ENCODE results near the gene KLC1. TPM values are rescaled to one million over a fixed set of nuclear protein-coding genes. Genes with fewer than 3 reads are reported as not detected.

Gene KLC1
- total RNA-seq, 2 experiments from 2014 or later, result 137 to 140 TPM

DNA sequence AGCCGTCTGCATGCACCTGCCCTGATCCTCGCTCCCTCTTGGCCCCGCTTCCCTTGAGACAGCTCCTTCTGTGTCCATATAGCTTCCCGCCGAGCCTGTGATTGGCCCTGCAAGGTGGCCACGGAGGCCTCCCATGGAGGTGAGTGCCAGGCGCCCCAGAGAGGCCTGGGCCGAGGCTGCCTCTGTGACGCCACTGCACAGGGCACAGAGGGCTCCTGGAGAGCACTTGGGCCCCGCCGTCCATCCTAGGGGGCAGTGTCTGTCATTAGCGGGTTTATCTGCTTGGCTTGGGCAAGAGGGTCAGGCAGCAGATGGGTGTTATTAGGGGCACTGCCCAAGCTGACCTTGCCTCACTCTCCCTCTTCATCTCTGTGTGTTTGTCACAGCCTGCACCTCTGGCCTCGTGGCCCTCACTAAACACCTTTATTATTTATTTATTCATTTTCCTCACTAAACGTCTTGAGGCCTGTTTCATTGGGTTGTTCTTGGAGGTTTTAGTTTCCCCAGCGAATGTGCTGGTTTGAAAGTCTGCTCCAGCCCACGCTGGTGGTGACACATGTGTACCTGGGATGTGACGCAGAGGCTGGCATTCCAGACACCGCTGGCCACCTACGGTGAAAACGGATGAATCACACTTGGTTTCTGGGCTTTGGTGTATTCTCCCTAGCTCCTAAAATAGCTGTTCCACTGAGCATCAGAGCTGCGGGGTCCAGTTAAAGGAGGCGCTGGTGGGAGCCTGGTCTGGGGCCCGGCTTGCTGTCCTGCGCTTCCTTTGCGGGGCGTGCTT, 92.5 kb downstream of the KLC1 start:
- POLR2A ChIA-PET, result no interaction called here
- Mint-ChIP-seq H3K4me1 (ENCODE audit: low read depth) (peaks cover 31% of the 10 kb centered on the region), H3K4me3 (no peak overlapping the region), H3K27me3 (ENCODE audit: low read depth) (no peaks in the 10 kb centered on the region), H3K9me3 (ENCODE audit: insufficient read depth) (no peaks in the 10 kb centered on the region), H3K36me3 (ENCODE audit: low read depth) (peaks cover 4% of the 10 kb centered on the region), H3K27ac (no peak overlapping the region)
- ATAC-seq, result no peak
- CTCF ChIA-PET, result no interaction called here
- no peak for DNase-seq

DNA sequence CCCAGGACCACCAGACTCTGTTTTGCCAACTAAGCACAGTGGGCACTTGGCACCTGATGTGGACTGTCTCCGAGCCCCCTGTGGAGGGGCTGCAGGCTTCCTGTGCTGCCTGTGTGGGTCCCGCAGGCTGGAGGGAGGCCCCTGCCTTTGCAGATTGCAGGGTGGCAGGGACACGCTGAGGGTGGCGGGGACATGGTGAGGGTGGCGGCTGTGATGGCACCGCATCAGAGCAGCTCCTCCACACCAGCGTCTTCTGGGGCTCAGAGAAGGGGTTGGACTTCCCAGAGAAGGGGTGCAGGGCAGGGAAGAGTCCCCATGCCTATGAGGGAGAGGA, 94.7 kb downstream of the KLC1 start:
- CTCF ChIA-PET, result no interaction called here
- peaks cover 11% of the 10 kb centered on the region for H3K4me1 Mint-ChIP-seq (ENCODE audit: low read depth)
- no peaks in the 10 kb centered on the region for H3K27me3 Mint-ChIP-seq (ENCODE audit: low read depth)
- POLR2A ChIA-PET, result no interaction called here
- ATAC-seq (no peak), DNase-seq (no peak)
- H3K36me3 Mint-ChIP-seq (ENCODE audit: low read depth), result peaks cover under 1% of the 10 kb centered on the region
- no peak overlapping the region for H3K4me3 Mint-ChIP-seq
- H3K27ac Mint-ChIP-seq, result no peak overlapping the region
- no peaks in the 10 kb centered on the region for H3K9me3 Mint-ChIP-seq (ENCODE audit: insufficient read depth)

DNA sequence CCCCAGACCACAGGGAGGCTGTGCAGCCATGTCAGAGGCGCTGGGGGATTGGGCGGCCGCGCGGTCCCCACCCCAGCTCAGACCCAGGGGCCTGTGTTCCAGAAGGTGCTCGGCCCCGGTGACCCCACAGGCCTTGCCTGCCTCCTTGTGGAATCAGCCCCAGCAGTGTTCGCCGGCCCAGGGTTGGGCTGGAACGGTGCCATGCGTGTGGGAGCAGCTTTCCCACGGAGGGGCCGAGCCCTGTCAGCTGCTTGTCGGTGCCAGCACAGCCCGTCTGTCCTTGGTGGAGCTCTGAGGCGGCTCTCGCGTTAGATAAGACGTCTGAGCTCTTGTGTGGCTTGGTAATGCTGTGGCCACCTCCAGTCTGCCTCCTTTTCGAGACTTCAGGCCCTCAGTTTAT, 95.1 kb downstream of the KLC1 start:
- H3K4me3 Mint-ChIP-seq, result no peak overlapping the region
- DNase-seq (no peak), ATAC-seq (no peak)
- ChIA-PET CTCF (no interaction called here), POLR2A (no interaction called here)
- no peaks in the 10 kb centered on the region for H3K27me3 Mint-ChIP-seq (ENCODE audit: low read depth)
- H3K27ac Mint-ChIP-seq, result no peak overlapping the region
- H3K4me1 Mint-ChIP-seq (ENCODE audit: low read depth), result peaks cover 9% of the 10 kb centered on the region
- H3K36me3 Mint-ChIP-seq (ENCODE audit: low read depth), result peaks cover 4% of the 10 kb centered on the region
- H3K9me3 Mint-ChIP-seq (ENCODE audit: insufficient read depth), result no peaks in the 10 kb centered on the region

DNA sequence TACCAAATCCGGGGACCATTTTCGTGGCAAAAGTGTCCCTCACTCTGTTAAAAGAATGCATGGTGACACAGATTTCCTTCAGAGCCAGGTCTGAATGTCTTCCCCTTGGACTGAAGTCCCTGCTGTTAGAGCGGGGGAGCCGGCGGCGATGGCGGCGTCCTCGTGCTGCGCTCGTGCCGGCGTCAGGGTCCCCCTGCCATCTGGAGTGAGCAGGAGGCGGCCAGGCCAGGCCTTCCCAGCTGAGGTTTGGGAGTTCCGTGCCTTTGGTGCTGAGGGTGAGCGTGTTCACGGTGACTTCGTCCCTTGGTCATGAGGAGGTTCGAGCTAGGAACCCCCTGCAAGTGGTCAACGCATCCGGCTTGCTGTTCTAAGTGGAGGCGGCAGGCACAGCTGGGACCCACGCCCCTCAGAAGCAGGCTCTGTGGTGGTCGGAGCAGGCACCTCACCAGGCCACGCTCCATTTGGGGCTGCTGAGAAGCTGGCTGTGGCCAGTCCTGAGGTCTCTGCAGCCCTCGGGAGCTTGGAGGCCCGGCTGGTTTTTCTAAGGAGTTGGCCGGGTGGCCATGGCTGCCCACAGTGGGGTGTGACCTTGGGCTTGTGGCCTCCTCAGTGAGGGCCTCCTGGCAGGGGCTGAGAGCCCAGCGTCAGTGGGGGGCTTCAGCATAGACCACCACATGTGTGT, 96.1 kb downstream of the KLC1 start:
- POLR2A ChIA-PET, result no interaction called here
- CTCF ChIA-PET, result no interaction called here

DNA sequence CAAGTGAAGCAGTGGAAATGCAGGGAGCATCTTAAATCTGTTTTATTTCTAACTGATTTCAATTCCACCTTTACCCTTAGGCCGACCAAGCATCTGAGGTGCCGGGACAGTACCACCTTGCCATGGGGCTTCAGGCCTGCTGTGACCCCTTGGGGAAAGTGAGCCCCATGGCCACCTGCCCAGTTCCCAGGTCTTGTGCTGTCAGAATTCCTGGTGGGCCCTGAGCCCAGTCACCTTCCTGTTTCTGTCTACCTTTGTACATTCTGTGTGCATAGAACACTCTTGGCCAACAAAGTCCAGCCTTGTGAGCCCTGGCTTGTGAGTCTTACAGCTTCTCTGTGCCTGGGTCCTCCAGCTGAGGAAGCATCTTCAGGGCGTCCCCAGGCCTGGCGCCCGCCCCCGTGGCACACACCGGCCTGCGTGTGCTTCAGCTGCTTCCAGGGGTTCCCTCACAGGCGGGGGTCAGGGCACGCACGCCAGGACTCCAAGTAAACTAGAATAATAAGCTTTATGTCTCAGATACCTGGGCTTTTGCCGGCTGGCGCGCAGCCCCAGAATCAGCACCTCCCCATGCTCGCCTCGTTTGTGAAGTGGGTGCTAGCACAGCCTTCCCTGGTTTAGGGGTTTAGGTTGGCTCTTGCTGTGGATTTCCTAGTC, 96.9 kb downstream of the KLC1 start:
- no peak for ATAC-seq
- CTCF ChIA-PET, result interaction anchor here (0.6 kb wide), 1 partner anchor 224 kb away, joined by 3 read pairs; no protein-coding TSS in a partner anchor
- DNase-seq, result no peak
- H3K9me3 Mint-ChIP-seq (ENCODE audit: insufficient read depth), result no peaks in the 10 kb centered on the region
- H3K27me3 Mint-ChIP-seq (ENCODE audit: low read depth), result no peaks in the 10 kb centered on the region
- POLR2A ChIA-PET, result interaction anchor here (0.7 kb wide), 1 partner anchor 32 kb away, joined by 3 read pairs; no protein-coding TSS in a partner anchor
- H3K4me3 Mint-ChIP-seq, result no peak overlapping the region
- H3K27ac Mint-ChIP-seq, result no peak overlapping the region
- H3K4me1 Mint-ChIP-seq (ENCODE audit: low read depth), result no peaks in the 10 kb centered on the region
- peaks cover 11% of the 10 kb centered on the region for H3K36me3 Mint-ChIP-seq (ENCODE audit: low read depth)

More for the DNA sequence above, 96.1 kb downstream of the KLC1 start:
- no peak overlapping the region for H3K27ac Mint-ChIP-seq
- H3K9me3 Mint-ChIP-seq (ENCODE audit: insufficient read depth), result no peaks in the 10 kb centered on the region
- ATAC-seq, result no peak
- DNase-seq, result no peak
- no peaks in the 10 kb centered on the region for H3K27me3 Mint-ChIP-seq (ENCODE audit: low read depth)
- H3K4me1 Mint-ChIP-seq (ENCODE audit: low read depth), result peaks cover under 1% of the 10 kb centered on the region
- H3K4me3 Mint-ChIP-seq, result no peak overlapping the region
- peaks cover 11% of the 10 kb centered on the region for H3K36me3 Mint-ChIP-seq (ENCODE audit: low read depth)

DNA sequence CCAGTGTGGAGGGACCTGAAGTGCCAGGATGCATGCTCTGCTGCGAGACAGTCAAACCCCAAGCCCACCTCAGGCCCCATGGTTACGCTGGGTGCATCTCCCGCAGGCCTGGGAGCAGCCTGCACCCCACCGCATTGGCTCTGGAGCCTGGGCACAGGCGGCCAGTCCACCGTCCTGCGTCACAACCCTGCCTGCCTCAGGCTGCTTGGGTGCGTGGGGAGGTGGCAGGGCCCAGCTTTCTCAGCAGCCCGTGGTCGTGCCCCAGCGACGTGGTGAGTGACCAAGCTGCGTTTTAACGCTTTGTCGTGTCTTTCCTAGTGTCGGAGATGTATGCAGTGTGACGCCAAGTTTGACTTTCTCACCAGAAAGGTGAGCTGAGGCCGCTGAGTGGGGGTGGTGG, 97.5 kb downstream of the KLC1 start:
- CTCF ChIA-PET, result interaction anchor here (0.6 kb wide), 1 partner anchor 225 kb away, joined by 3 read pairs; no protein-coding TSS in a partner anchor
- H3K27me3 Mint-ChIP-seq (ENCODE audit: low read depth), result no peaks in the 10 kb centered on the region
- no peaks in the 10 kb centered on the region for H3K4me1 Mint-ChIP-seq (ENCODE audit: low read depth)
- peaks cover 11% of the 10 kb centered on the region for H3K36me3 Mint-ChIP-seq (ENCODE audit: low read depth)
- H3K4me3 Mint-ChIP-seq, result no peak overlapping the region
- POLR2A ChIA-PET, result interaction anchor here (0.7 kb wide), 1 partner anchor 32 kb away, joined by 3 read pairs; no protein-coding TSS in a partner anchor
- H3K9me3 Mint-ChIP-seq (ENCODE audit: insufficient read depth), result no peaks in the 10 kb centered on the region
- ATAC-seq (no peak), DNase-seq (no peak)
- H3K27ac Mint-ChIP-seq, result no peak overlapping the region

DNA sequence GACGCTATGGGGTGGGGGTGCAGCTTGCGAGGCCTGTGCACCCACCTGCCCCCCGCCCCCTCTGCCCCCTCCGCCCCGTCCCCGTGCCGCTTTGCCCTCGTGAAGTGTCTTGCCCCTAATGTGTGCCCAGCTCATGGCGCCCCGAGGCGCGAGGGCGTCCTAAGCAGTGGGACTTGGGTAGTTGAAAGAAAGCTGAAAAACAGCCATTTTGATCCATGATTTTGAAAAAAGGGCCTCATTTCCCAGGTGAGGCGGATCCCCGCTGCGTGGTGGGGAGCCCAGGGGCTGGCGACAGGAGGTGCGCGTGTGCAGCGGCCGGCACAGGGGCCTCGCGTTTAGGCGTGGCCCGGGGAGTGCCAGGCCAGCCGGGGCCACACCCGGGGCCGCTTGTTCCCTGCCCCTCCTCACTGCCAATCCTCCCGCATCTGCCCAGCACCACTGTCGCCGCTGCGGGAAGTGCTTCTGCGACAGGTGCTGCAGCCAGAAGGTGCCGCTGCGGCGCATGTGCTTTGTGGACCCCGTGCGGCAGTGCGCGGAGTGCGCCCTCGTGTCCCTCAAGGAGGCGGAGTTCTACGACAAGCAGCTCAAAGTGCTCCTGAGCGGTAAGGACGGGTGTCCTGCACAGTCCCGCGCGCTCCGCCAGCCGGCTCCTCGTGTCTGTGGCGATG, 98.4 kb downstream of the KLC1 start:
- no peaks in the 10 kb centered on the region for H3K27me3 Mint-ChIP-seq (ENCODE audit: low read depth)
- no peak overlapping the region for H3K4me3 Mint-ChIP-seq
- no peaks in the 10 kb centered on the region for H3K4me1 Mint-ChIP-seq (ENCODE audit: low read depth)
- no peak overlapping the region for H3K27ac Mint-ChIP-seq
- DNase-seq (no peak), ATAC-seq (no peak)
- CTCF ChIA-PET, result no interaction called here
- POLR2A ChIA-PET, result no interaction called here
- H3K36me3 Mint-ChIP-seq (ENCODE audit: low read depth), result peaks cover 11% of the 10 kb centered on the region
- no peaks in the 10 kb centered on the region for H3K9me3 Mint-ChIP-seq (ENCODE audit: insufficient read depth)

DNA sequence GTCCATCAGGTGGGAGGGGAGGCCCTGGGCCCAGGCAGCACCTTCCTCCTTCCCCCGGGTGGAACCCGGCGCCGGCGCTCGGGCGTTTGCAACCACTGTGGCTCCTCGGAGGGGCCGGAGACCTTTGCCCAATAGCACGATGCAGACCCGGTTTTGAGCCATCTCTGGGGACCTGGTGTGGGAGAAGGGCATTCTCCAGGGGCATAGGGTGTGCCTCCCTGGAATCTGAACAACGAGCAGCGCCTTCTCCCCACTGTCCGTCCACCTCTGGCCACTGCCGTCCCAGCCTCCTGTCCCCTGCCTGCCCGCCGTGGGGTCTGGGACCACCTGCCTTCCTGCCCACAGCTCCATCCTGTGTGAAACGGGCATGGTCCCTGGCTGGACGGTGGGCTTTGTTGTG, 99.1 kb downstream of the KLC1 start:
- ATAC-seq, result no peak
- ChIA-PET POLR2A (interaction anchor here (0.5 kb wide), 1 partner anchor 19 kb away, joined by 4 read pairs; no protein-coding TSS in a partner anchor), CTCF (no interaction called here)
- Mint-ChIP-seq H3K27me3 (ENCODE audit: low read depth) (no peaks in the 10 kb centered on the region), H3K27ac (no peak overlapping the region), H3K9me3 (ENCODE audit: insufficient read depth) (no peaks in the 10 kb centered on the region), H3K4me1 (ENCODE audit: low read depth) (no peaks in the 10 kb centered on the region), H3K4me3 (no peak overlapping the region), H3K36me3 (ENCODE audit: low read depth) (peaks cover 12% of the 10 kb centered on the region)
- DNase-seq, result no peak

DNA sequence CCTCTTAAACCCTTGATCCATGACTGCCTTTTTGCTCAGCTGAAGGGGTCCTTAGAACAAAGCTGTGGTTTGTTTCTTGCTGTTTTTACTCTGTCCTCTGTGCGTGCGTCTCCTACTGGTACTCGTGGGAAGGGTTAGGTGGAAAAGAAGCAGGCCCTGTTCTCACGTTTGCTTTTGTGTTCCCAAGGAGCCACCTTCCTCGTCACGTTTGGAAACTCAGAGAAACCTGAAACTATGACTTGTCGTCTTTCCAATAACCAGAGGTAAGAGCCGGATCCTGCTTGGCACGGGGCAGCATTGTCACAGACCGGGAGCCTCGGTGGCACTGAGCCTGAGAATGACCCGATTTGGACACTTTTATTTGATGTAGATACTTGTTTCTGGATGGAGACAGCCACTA, 99.7 kb downstream of the KLC1 start:
- POLR2A ChIA-PET, result no interaction called here
- no peaks in the 10 kb centered on the region for H3K4me1 Mint-ChIP-seq (ENCODE audit: low read depth)
- DNase-seq (no peak), ATAC-seq (no peak)
- no peaks in the 10 kb centered on the region for H3K27me3 Mint-ChIP-seq (ENCODE audit: low read depth)
- H3K36me3 Mint-ChIP-seq (ENCODE audit: low read depth), result peaks cover 12% of the 10 kb centered on the region
- no peak overlapping the region for H3K4me3 Mint-ChIP-seq
- H3K9me3 Mint-ChIP-seq (ENCODE audit: insufficient read depth), result no peaks in the 10 kb centered on the region
- CTCF ChIA-PET, result no interaction called here
- H3K27ac Mint-ChIP-seq, result no peak overlapping the region

DNA sequence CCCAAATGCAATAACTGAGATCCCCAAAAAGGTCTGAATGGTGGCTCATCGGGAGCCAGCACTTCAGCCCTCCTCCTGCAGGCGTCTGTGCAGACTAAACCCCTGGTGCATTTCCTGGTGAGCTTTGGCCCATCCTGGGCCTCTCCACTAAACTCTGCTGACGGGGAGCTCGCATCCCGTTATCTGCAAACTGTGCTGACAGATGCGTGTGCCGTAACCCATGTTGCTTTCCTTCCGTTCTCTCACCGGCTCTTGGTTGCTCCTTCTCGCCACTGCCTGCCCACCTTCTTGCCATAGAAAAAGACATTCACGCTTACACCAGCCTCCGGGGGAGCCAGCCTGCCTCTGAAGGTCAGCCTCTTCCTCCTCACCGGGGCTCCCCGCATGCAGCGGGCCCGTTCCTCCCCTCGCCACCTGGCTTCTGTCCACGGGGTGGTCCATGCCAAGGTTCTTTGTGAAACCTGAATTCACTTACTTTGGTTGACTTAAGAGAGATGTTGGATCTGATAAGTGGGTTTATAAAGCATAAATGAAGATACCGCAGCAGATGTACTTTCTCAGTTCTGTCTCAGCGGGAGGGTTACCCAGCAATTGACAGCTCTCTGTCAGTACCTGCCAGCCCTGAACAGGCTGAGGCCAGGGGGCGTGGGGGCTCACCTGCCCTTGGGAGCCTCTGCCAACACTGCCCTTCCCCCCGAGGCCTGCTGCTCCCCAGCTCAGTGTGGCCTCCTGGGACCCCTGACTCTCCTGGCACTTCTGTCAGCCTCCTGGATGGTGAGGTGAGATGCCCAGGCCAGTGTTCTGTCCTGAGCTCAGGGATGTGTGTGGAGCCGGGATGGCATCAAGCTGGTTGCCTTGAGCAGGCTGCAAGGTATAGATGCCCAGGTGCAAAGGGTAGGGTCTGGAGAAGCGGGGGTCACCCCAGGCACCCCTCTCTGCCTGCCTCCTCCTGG, 100.8 kb downstream of the KLC1 start:
- DNase-seq, result no peak
- no peak for ATAC-seq
- Mint-ChIP-seq H3K9me3 (ENCODE audit: insufficient read depth) (no peaks in the 10 kb centered on the region), H3K27ac (no peak overlapping the region), H3K27me3 (ENCODE audit: low read depth) (no peaks in the 10 kb centered on the region), H3K36me3 (ENCODE audit: low read depth) (peaks cover 12% of the 10 kb centered on the region), H3K4me1 (ENCODE audit: low read depth) (no peaks in the 10 kb centered on the region), H3K4me3 (no peak overlapping the region)
- ChIA-PET CTCF (no interaction called here), POLR2A (no interaction called here)

DNA sequence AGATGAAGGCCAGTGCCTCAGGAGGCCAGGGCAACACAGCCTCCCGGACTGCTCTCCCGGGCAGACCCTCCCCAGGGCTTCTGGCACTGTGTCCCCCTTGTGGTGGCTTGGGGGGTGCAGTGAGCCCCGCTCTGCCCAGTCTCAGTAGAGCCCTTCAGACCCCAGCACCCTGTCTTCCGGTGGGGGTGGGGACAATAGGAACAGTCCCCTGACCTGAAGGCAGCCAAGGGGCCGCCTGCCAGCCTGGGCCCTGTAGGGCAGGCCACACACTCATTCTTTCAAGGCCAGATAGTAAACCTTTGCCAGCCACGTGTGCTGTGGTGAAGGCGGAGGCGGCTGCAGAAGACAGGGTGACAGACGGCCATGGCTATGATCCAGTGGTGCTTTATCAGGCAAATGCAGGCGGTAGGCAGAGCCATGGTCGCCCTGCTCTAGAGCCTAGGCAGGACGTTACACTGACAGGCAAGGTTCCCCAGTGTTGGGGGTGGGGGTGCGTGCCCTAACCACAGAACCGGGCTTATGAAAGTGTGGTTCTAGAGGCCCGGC, 101.6 kb downstream of the KLC1 start:
- Mint-ChIP-seq H3K27ac (no peak overlapping the region), H3K4me3 (no peak overlapping the region), H3K27me3 (ENCODE audit: low read depth) (no peaks in the 10 kb centered on the region), H3K36me3 (ENCODE audit: low read depth) (peaks cover 12% of the 10 kb centered on the region), H3K9me3 (ENCODE audit: insufficient read depth) (no peaks in the 10 kb centered on the region), H3K4me1 (ENCODE audit: low read depth) (no peaks in the 10 kb centered on the region)
- ChIA-PET CTCF (no interaction called here), POLR2A (no interaction called here)
- DNase-seq (no peak), ATAC-seq (no peak)
